Lung (tissue), 12 donors: Measurements from ENCODE around the gene EBI3. TPM values are rescaled to one million over a fixed set of nuclear protein-coding genes. Genes with fewer than 3 reads are reported as not detected.
"Not testable (repeated sequence)": the region's sequence is repeated elsewhere in the genome, so short reads cannot be mapped to it uniquely, and the experiment has no call there.

Experiments used
- ATAC-seq: fragments of 200-7000 bp; cut with Tn5 transposase; one replicate; pipeline ENCODE4 v1.9.1; 2020; ENCODE audit warnings: moderate number of reproducible peaks; ENCODE audit not compliant: insufficient read depth, low FRiP score
- DNase-seq, 3 donors: peaks; one replicate each; pipeline ENCODE4 v3.0.0-alpha.2; 2013 to 2017
- H3K27ac ChIP-seq, 2 donors: one replicate each; pipeline ENCODE4 v1.5.1; 2013; ENCODE audit warnings: mild to moderate bottlenecking in 2 of 2, moderate library complexity in 2 of 2, control low read depth in 1 of 2, inconsistent platforms in 1 of 2, low read depth in 1 of 2, low read length in 1 of 2
- H3K27me3 ChIP-seq, 3 donors: one replicate each; pipeline ENCODE4 v1.5.1; 2013; ENCODE audit warnings: low read length in 2 of 3; ENCODE audit not compliant: control insufficient read depth in 3 of 3, insufficient read depth in 3 of 3
- H3K36me3 ChIP-seq, 4 donors: one replicate each; pipeline ENCODE4 v1.5.1; 2013; ENCODE audit warnings: low read length in 4 of 4, mild to moderate bottlenecking in 1 of 4, moderate library complexity in 1 of 4; ENCODE audit not compliant: control insufficient read depth in 4 of 4, insufficient read depth in 4 of 4
- H3K4me1 ChIP-seq, 5 donors: one replicate each; pipeline ENCODE4 v1.5.1; 2013; ENCODE audit warnings: low read length in 5 of 5, mild to moderate bottlenecking in 2 of 5, moderate library complexity in 1 of 5; ENCODE audit not compliant: control insufficient read depth in 5 of 5, insufficient read depth in 5 of 5
- H3K4me3 ChIP-seq: one replicate; pipeline ENCODE4 v1.5.1; 2013; ENCODE audit warnings: mild to moderate bottlenecking, control low read depth, moderate library complexity
- H3K9ac ChIP-seq, 2 donors: one replicate each; pipeline ENCODE4 v1.5.1; 2013; ENCODE audit warnings: low read length in 2 of 2, control low read depth in 1 of 2; ENCODE audit not compliant: insufficient read depth in 1 of 2
- H3K9me3 ChIP-seq, 4 donors: one replicate each; pipeline ENCODE4 v1.5.1; 2013; ENCODE audit warnings: low read length in 3 of 4, mild to moderate bottlenecking in 1 of 4, moderate library complexity in 1 of 4; ENCODE audit not compliant: control insufficient read depth in 4 of 4, insufficient read depth in 3 of 4
- WGBS, 2 donors: extraction: QIAGEN DNeasy Blood & Tissue Kit; methylation state at CpG; one replicate each; pipeline ENCODE4 v1.1.7; 2013; 5-methylcytosine and 5-hydroxymethylcytosine counted together
- polyA plus RNA-seq, 2 donors: library from polyadenylated mRNA; stranded (reverse); fragments of 200-250 nt; gene quantifications; one replicate each; pipeline ENCODE4 v1.2.1, GENCODE V29; 2013
- total RNA-seq, 2 donors: library from RNA; depleted of rRNA in 1 of 2; stranded (reverse); fragments of >200 nt in 1 of 2; gene quantifications; one replicate each; pipeline ENCODE4 v1.2.1, GENCODE V29; 2014 to 2021
- TF ChIP-seq, protein P1 (sequence below): IDR thresholded peaks from 2 replicates; pipeline ENCODE4 v1.5.1; 2012; ENCODE audit warnings: mild to moderate bottlenecking; ENCODE audit errors: control extremely low read depth, extremely low read depth
- donor health status: control.
- donor health status: control.
- donor health status: Bipolar disorder and iron deficiency.
- donor health status: healthy.
- donor health status: DM: yes; HTN: yes; CAD: no.

The EBI3 gene
- total and polyA plus RNA-seq, 4 donors, result 4.1 to 92.7 (median 6.4) TPM

GRCh38 chr19:4228765-4229178 is 551 bp upstream of the EBI3 start:
- WGBS, 2 donors, result 70 to 75% methylated on average over 2 of the region's 2 CpGs
- Histone ChIP-seq H3K27me3 (peaks cover 0 to 18% (median 17%) of the 10 kb centered on the region in 3 donors), H3K27ac (no peak overlapping the region), H3K4me3 (no peak overlapping the region), H3K36me3 (no peaks in the 10 kb centered on the region), H3K4me1 (peaks cover 0 to 5% (median 0%) of the 10 kb centered on the region in 5 donors), H3K9ac (no peak overlapping the region), H3K9me3 (peaks cover 0 to 2% (median 0%) of the 10 kb centered on the region in 4 donors)
- TF ChIP-seq, protein P1, sequence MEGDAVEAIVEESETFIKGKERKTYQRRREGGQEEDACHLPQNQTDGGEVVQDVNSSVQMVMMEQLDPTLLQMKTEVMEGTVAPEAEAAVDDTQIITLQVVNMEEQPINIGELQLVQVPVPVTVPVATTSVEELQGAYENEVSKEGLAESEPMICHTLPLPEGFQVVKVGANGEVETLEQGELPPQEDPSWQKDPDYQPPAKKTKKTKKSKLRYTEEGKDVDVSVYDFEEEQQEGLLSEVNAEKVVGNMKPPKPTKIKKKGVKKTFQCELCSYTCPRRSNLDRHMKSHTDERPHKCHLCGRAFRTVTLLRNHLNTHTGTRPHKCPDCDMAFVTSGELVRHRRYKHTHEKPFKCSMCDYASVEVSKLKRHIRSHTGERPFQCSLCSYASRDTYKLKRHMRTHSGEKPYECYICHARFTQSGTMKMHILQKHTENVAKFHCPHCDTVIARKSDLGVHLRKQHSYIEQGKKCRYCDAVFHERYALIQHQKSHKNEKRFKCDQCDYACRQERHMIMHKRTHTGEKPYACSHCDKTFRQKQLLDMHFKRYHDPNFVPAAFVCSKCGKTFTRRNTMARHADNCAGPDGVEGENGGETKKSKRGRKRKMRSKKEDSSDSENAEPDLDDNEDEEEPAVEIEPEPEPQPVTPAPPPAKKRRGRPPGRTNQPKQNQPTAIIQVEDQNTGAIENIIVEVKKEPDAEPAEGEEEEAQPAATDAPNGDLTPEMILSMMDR, result no peak
- DNase-seq (no peak), ATAC-seq (no peak)

DNA sequence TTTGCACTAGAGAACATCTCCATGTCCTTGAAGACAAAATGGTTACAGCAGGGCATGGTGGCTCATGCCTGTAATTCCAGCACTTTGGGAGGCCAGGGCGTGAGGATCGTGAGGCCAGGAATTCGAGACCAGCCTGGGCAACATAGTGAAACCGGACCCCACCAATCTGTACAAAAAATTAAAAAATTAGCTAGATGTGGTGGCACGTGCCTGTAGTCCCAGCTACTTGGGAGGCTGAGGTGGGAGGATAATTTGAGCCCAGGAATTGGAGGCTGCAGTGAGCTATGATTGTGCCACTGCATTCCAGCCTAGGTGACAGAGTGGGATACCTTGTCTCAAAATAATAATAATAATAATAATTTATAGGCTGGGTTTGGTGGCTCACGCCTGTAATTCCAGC is 914 bp downstream of the EBI3 start:
- not testable (repeated sequence) for DNase-seq, H3K9me3 ChIP-seq, H3K27ac ChIP-seq, ATAC-seq, H3K4me3 ChIP-seq, H3K36me3 ChIP-seq, H3K4me1 ChIP-seq, H3K9ac ChIP-seq
- peaks cover 0 to 18% (median 17%) of the 10 kb centered on the region in 3 donors for H3K27me3 ChIP-seq
- 91 to 96% methylated on average over 6 of the region's 6 CpGs for WGBS, 2 donors

DNA sequence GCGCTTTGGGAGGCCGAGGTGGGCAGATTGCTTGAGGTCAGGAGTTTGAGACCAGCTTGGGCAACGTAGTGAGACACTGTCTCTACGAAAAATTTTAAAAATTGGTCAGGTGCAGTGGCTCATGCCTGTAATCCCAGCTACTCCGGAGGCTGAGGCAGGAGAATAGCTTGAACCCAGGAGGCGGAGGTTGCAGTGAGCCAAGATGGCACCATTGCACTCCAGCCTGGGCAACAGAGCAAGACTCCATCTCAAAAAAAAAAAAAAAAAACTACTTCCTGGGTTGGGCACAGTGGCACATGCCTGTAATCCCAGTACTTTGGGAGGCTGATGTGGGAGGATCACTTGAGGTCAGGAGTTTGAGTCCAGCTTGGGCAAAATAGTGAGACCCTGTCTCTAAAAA is 2.2 kb downstream of the EBI3 start:
- not testable (repeated sequence) for H3K27ac ChIP-seq, H3K9me3 ChIP-seq, H3K4me3 ChIP-seq, H3K36me3 ChIP-seq, H3K4me1 ChIP-seq, H3K9ac ChIP-seq, DNase-seq, ATAC-seq
- H3K27me3 ChIP-seq, result peaks cover 0 to 18% (median 17%) of the 10 kb centered on the region in 3 donors
- WGBS, 2 donors, result 90 to 93% methylated on average over 6 of the region's 6 CpGs

DNA sequence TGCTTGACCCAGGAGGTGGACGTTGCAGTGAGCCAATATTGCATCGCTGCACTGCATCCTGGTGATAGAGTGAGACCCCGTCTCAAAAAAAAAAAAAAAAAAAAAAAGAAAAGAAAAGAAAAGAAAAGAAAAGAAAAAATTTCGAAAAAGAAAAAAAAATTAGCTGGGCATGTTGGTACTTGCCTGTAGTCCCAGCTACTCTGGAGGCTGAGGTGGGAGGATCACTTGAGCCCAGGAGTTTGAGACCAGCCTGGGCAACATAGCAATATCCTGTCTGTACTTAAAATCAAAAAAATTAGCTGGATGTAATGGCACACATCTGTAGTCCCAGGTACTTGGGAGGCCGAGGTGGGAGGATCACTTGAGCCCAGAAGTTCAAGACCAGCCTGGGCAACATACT is 2.8 kb downstream of the EBI3 start:
- not testable (repeated sequence) for H3K36me3 ChIP-seq, ATAC-seq, H3K4me3 ChIP-seq, H3K9me3 ChIP-seq, H3K4me1 ChIP-seq, H3K27ac ChIP-seq, DNase-seq, H3K9ac ChIP-seq
- WGBS, 2 donors, result 85 to 86% methylated on average over 5 of the region's 5 CpGs
- peaks cover 0 to 18% (median 17%) of the 10 kb centered on the region in 3 donors for H3K27me3 ChIP-seq

GRCh38 chr19:4232614-4233281 is 3.4 kb downstream of the EBI3 start:
- Histone ChIP-seq H3K9ac (no peak overlapping the region), H3K27me3 (peaks cover 0 to 17% (median 15%) of the 10 kb centered on the region in 3 donors), H3K4me1 (peaks cover 0 to 5% (median 0%) of the 10 kb centered on the region in 5 donors), H3K36me3 (no peaks in the 10 kb centered on the region), H3K4me3 (no peak overlapping the region), H3K27ac (no peak overlapping the region), H3K9me3 (peaks cover 0 to 2% (median 0%) of the 10 kb centered on the region in 4 donors)
- 47 to 55% methylated on average over 21 of the region's 21 CpGs for WGBS, 2 donors
- DNase-seq, result no peak
- TF ChIP-seq, protein P1, result no peak
- no peak for ATAC-seq
